Liver (tissue), 3 donors: ENCODE measurements around the gene MCF2L.

Source experiments
- JUND ChIP-seq, 2 donors: IDR thresholded peaks; 2 replicates each; pipeline ENCODE4 v1.6.1; 2016; ENCODE audit warnings: antibody characterized with exemption in 2 of 2
- RAD21 ChIP-seq, 2 donors: IDR thresholded peaks; 2 replicates each; pipeline ENCODE4 v1.6.1; 2016; ENCODE audit warnings: antibody characterized with exemption in 2 of 2, mild to moderate bottlenecking in 2 of 2
- RXRA ChIP-seq, 2 donors: IDR thresholded peaks; 2 replicates each; pipeline ENCODE4 v1.6.1; 2017 to 2018; ENCODE audit warnings: antibody characterized with exemption in 2 of 2, mild to moderate bottlenecking in 1 of 2
- TAF1 ChIP-seq: conservative IDR thresholded peaks from 2 replicates; pipeline ENCODE4 v1.6.1; 2016; ENCODE audit warnings: antibody characterized with exemption, mild to moderate bottlenecking
- YY1 ChIP-seq: IDR thresholded peaks from 2 replicates; pipeline ENCODE4 v1.6.1; 2016; ENCODE audit warnings: antibody characterized with exemption, mild to moderate bottlenecking
- TF ChIP-seq, protein P1 (sequence below): fragments of 150-350 bp; IDR thresholded peaks from 2 replicates; pipeline ENCODE4 v1.5.1; 2017; ENCODE audit warnings: improper control_type of control experiment, low read depth, low read length; ENCODE audit not compliant: missing input control
- TF ChIP-seq, protein P2 (sequence below): IDR thresholded peaks from 2 replicates; pipeline ENCODE4 v1.6.1; 2016; ENCODE audit warnings: antibody characterized with exemption
- TF ChIP-seq, protein P3 (sequence below): IDR thresholded peaks from 2 replicates; pipeline ENCODE4 v1.6.1; 2016; ENCODE audit warnings: antibody characterized with exemption
- TF ChIP-seq, protein P4 (sequence below): IDR thresholded peaks from 2 replicates; pipeline ENCODE4 v1.6.1; 2016; ENCODE audit warnings: antibody characterized with exemption, mild to moderate bottlenecking
- donor health status: healthy.
- donor health status: healthy.

DNA sequence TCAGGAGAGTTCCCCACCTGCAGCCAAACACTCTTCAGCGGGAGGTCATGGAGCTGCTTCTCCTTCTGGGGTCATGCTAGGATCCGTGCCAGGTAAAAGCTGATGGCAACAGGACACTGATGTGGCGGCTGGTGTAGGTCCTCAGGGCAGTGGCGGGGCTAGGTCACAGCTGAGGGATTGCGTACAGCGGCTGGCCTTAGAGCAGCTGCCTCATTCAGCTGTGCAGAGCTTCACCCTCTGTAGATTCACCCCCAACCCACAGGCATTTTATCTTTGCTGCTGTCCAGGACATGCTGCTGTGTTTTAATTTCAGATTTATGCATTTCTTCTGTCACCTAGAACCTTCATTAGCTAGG is 2.3 kb downstream of the MCF2L start:
- TF ChIP-seq, protein P1, sequence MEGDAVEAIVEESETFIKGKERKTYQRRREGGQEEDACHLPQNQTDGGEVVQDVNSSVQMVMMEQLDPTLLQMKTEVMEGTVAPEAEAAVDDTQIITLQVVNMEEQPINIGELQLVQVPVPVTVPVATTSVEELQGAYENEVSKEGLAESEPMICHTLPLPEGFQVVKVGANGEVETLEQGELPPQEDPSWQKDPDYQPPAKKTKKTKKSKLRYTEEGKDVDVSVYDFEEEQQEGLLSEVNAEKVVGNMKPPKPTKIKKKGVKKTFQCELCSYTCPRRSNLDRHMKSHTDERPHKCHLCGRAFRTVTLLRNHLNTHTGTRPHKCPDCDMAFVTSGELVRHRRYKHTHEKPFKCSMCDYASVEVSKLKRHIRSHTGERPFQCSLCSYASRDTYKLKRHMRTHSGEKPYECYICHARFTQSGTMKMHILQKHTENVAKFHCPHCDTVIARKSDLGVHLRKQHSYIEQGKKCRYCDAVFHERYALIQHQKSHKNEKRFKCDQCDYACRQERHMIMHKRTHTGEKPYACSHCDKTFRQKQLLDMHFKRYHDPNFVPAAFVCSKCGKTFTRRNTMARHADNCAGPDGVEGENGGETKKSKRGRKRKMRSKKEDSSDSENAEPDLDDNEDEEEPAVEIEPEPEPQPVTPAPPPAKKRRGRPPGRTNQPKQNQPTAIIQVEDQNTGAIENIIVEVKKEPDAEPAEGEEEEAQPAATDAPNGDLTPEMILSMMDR, result no peak
- TF ChIP-seq, protein P2, sequence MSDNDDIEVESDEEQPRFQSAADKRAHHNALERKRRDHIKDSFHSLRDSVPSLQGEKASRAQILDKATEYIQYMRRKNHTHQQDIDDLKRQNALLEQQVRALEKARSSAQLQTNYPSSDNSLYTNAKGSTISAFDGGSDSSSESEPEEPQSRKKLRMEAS, result no peak
- TF ChIP-seq RAD21 (IDR thresholded peaks at IDR 0.05) (no peak), JUND (IDR thresholded peaks at IDR 0.05) (no peak), YY1 (no peak), RXRA (IDR thresholded peaks at IDR 0.05) (no peak), TAF1 (no peak)
- TF ChIP-seq, protein P3, sequence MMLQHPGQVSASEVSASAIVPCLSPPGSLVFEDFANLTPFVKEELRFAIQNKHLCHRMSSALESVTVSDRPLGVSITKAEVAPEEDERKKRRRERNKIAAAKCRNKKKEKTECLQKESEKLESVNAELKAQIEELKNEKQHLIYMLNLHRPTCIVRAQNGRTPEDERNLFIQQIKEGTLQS, result no peak
- TF ChIP-seq, protein P4, sequence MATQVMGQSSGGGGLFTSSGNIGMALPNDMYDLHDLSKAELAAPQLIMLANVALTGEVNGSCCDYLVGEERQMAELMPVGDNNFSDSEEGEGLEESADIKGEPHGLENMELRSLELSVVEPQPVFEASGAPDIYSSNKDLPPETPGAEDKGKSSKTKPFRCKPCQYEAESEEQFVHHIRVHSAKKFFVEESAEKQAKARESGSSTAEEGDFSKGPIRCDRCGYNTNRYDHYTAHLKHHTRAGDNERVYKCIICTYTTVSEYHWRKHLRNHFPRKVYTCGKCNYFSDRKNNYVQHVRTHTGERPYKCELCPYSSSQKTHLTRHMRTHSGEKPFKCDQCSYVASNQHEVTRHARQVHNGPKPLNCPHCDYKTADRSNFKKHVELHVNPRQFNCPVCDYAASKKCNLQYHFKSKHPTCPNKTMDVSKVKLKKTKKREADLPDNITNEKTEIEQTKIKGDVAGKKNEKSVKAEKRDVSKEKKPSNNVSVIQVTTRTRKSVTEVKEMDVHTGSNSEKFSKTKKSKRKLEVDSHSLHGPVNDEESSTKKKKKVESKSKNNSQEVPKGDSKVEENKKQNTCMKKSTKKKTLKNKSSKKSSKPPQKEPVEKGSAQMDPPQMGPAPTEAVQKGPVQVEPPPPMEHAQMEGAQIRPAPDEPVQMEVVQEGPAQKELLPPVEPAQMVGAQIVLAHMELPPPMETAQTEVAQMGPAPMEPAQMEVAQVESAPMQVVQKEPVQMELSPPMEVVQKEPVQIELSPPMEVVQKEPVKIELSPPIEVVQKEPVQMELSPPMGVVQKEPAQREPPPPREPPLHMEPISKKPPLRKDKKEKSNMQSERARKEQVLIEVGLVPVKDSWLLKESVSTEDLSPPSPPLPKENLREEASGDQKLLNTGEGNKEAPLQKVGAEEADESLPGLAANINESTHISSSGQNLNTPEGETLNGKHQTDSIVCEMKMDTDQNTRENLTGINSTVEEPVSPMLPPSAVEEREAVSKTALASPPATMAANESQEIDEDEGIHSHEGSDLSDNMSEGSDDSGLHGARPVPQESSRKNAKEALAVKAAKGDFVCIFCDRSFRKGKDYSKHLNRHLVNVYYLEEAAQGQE, result no peak
